Endothelial cell of umbilical vein (primary cell): ENCODE measurements around the gene FLT3LG. TPM values are rescaled to one million over a fixed set of nuclear protein-coding genes. Genes with fewer than 3 reads are reported as not detected.

Experiments used
- BruUV-seq: library from RNA; stranded (reverse); fragments of 400-500 nt; replicated peaks from 2 replicates; lab custom pipeline; 2021; lab: Mats Ljungman, UMichigan
- CTCF ChIA-PET: fragments of 300-600, 350-600 bp; sonication (Branson Sonifier 250); formaldehyde crosslinking; loops from one replicate; lab custom pipeline; 2021; ENCODE audit warnings: antibody characterized with exemption, inconsistent platforms; lab: Charles Lee
- POLR2A ChIA-PET: fragments of 300-600, 350-600 bp; sonication (Branson Sonifier 250); formaldehyde crosslinking; loops from one replicate; lab custom pipeline; 2021; ENCODE audit warnings: antibody characterized with exemption, inconsistent platforms; lab: Charles Lee
- DNase-seq: peaks from one replicate; pipeline ENCODE4 v3.0.0-alpha.2; 2011; ENCODE audit warnings: low read depth, low spot score
- FAIRE-seq: peaks from 2 replicates; lab custom pipeline; 2011; peaks lifted over from hg19 to GRCh38; lab: Jason Lieb, UNC
- H2AFZ ChIP-seq: 2 replicates; pipeline ENCODE4 v1.6.0; 2012; ENCODE audit warnings: low read depth, low read length, control low read depth, inconsistent platforms
- H3K27ac ChIP-seq: 2 replicates; pipeline ENCODE4 v1.5.1; 2011; ENCODE audit warnings: low read depth, mild to moderate bottlenecking, control low read depth, low read length, moderate library complexity; ENCODE audit not compliant: insufficient read depth
- H3K27me3 ChIP-seq, 2 experiments: 2 replicates each; pipeline versions ENCODE4 v1.6.0 to v1.6.1; 2011; ENCODE audit warnings: low read length in 2 of 2, mixed read lengths in 1 of 2; ENCODE audit not compliant: control insufficient read depth in 2 of 2, insufficient read depth in 2 of 2
- H3K36me3 ChIP-seq, 2 experiments: 2 replicates in 1 of 2; 3 replicates in 1 of 2; pipeline ENCODE4 v1.5.1; 2011; ENCODE audit warnings: low read length in 2 of 2, mild to moderate bottlenecking in 1 of 2, moderate library complexity in 1 of 2; ENCODE audit not compliant: control insufficient read depth in 2 of 2, insufficient read depth in 2 of 2; ENCODE audit errors: extremely low read depth in 1 of 2
- H3K4me1 ChIP-seq: 3 replicates; pipeline ENCODE4 v1.5.1; 2011; ENCODE audit warnings: mild to moderate bottlenecking, low read length; ENCODE audit not compliant: control insufficient read depth, insufficient read depth; ENCODE audit errors: extremely low read depth
- H3K4me2 ChIP-seq: 2 replicates; pipeline ENCODE4 v1.6.1; 2011; ENCODE audit warnings: low read length, control low read depth, mixed read lengths; ENCODE audit not compliant: insufficient read depth
- H3K4me3 ChIP-seq, 3 experiments: fragments of 200-600 bp in 1 of 3; sonication (generic), shearing (Covaris generic) in 1 of 3; replicated peaks in 1 of 3; 2 replicates each; pipeline ENCODE4 v1.5.1; 2011 to 2016; ENCODE audit warnings: control low read depth in 3 of 3, low read length in 3 of 3, mild to moderate bottlenecking in 2 of 3, inconsistent platforms in 1 of 3, low read depth in 1 of 3, moderate library complexity in 1 of 3; ENCODE audit not compliant: insufficient read depth in 1 of 3
- H3K79me2 ChIP-seq: 2 replicates; pipeline ENCODE4 v1.6.0; 2012; ENCODE audit warnings: low read length, inconsistent platforms; ENCODE audit not compliant: control insufficient read depth, insufficient read depth
- H3K9ac ChIP-seq: replicated peaks from 2 replicates; pipeline ENCODE3; 2011; ENCODE audit warnings: low read length, control low read depth; ENCODE audit not compliant: insufficient read depth; ENCODE audit errors: extremely low read depth
- H3K9me1 ChIP-seq: replicated peaks from 3 replicates; pipeline ENCODE4 v1.6.0; 2011; ENCODE audit warnings: mild to moderate bottlenecking, low read length; ENCODE audit not compliant: control insufficient read depth, insufficient read depth; ENCODE audit errors: extremely low read depth
- H3K9me3 ChIP-seq: replicated peaks from 2 replicates; pipeline ENCODE4 v1.5.1; 2012; ENCODE audit warnings: low read length, inconsistent platforms; ENCODE audit not compliant: control insufficient read depth, insufficient read depth
- H4K20me1 ChIP-seq: replicated peaks from 2 replicates; pipeline ENCODE3; 2011; ENCODE audit warnings: mild to moderate bottlenecking, low read length; ENCODE audit not compliant: control insufficient read depth, insufficient read depth; ENCODE audit errors: extremely low read depth
- CTCF ChIP-seq, 2 donors: IDR thresholded peaks; 1 replicate in 1 of 2; 2 replicates in 1 of 2; pipeline ENCODE4 v1.5.1; 2011; ENCODE audit warnings: low read length in 2 of 2, mild to moderate bottlenecking in 2 of 2, moderate library complexity in 2 of 2, control low read depth in 1 of 2, inconsistent platforms in 1 of 2, low read depth in 1 of 2; ENCODE audit not compliant: insufficient read depth in 1 of 2; ENCODE audit errors: extremely low read depth in 1 of 2
- JUN ChIP-seq: IDR thresholded peaks from 2 replicates; pipeline ENCODE4 v1.6.1; 2011; ENCODE audit warnings: borderline replicate concordance, low read depth; ENCODE audit not compliant: insufficient read length, insufficient read depth
- dilution Hi-C: fragments of 300-500 bp; cut with MboI; formaldehyde crosslinking; loops from one replicate; pipeline ENCODE4 v1.15.0; 2019; ENCODE audit warnings: low sequenced_read_pairs; ENCODE audit not compliant: extremely low pct_ligation_motif_present
- intact Hi-C: fragments of 100-400 bp; cut with micrococcal nuclease; formaldehyde crosslinking; loops from one replicate; pipeline ENCODE4 v1.10.0; 2022
- polyA plus RNA-seq, 4 experiments: library from polyadenylated mRNA; depleted of rRNA in 3 of 4; stranded (reverse) in 3 of 4; unstranded in 1 of 4; fragments of >200 nt; gene quantifications; 2 replicates each; pipeline versions ENCODE4 v1.2.1 to v1.2.3, GENCODE V29; 2011 to 2012; ENCODE audit warnings: missing spikeins in 1 of 4
- total RNA-seq: library from RNA; stranded (reverse); gene quantifications from 2 replicates; pipeline ENCODE4 v1.2.3, GENCODE V29; 2021

FLT3LG gene
- total and polyA plus RNA-seq, 2 donors (not counting 3 experiments of a cell fraction or from before 2014, with no cell fraction given): 5.0 to 5.7 TPM

DNA sequence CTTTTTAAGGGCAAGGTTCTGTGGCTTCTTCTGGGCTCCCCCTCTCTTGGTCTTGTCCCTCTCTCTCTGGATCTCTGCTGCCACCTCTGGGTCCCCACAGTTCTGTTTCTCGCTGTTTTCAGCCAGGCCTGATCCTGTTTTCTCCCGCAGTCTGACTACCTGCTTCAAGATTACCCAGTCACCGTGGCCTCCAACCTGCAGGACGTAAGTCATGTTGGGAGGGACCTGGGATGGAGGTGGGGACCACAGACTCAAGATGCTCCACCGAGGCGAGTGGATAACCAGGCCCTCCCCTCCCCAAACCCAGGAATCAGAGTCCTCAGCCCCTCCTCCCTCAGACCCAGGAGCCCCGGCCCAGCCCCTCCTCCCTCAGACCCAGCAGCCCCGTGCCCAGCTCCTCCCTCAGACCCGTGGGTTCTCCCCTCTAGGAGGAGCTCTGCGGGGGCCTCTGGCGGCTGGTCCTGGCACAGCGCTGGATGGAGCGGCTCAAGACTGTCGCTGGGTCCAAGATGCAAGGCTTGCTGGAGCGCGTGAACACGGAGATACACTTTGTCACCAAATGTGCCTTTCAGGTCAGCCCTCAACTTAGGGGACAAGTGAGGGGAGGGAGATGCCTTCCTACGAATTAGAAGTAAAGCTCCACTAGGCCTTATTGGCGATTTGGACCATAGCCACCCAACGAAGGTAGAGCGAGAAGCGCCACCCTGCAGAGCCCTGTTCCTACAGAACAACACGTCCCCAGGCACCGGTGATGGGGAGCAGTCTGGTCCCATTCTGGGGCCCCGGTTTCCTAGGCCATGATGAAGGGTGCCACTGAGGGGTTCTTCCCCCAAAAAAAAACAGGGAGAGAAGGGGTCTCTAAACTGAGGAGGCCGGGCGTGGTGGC, 2.2 kb downstream of the FLT3LG start:
- no peak overlapping the region for H3K27ac ChIP-seq
- DNase-seq (peak; percentile 52), FAIRE-seq (peak; percentile 75)
- no peaks in the 10 kb centered on the region for H4K20me1 ChIP-seq
- no peaks in the 10 kb centered on the region for H3K79me2 ChIP-seq
- H3K9ac ChIP-seq: no peak overlapping the region
- TF ChIP-seq CTCF (IDR thresholded peaks at IDR 0.05; ENCODE audit: extremely low read depth in 1 of 2, insufficient read depth in 1 of 2, low read depth in 1 of 2, low read length in 2 of 2) (peak; percentile 57 to 77), JUN (no peak)
- POLR2A ChIA-PET: interaction anchor here (1.4 kb wide), 1 partner anchor 13 kb away, joined by 4 read pairs; no protein-coding TSS in a partner anchor
- intact Hi-C loops: loop anchor here (1.0 to 2.0 kb wide), 2 partner anchors 23 to 36 kb away; partner anchors contain the start of genes ALDH16A1 and FCGRT
- H3K9me1 ChIP-seq: no peaks in the 10 kb centered on the region
- no peaks in the 10 kb centered on the region for H3K27me3 ChIP-seq
- no peaks in the 10 kb centered on the region for H3K36me3 ChIP-seq
- BruUV-seq: no TSS peak
- H3K4me3 ChIP-seq: no peak overlapping the region
- dilution Hi-C loops: no loop called here
- H2AFZ ChIP-seq: no peak overlapping the region
- peaks cover 9% of the 10 kb centered on the region for H3K4me1 ChIP-seq
- CTCF ChIA-PET: interaction anchor here (0.6 to 2.2 kb wide), 13 partner anchors 10 to 113 kb away, joined by 3 to 13 read pairs (median 4); partner anchors contain the start of genes ALDH16A1, DKKL1, PIH1D1 and RCN3
- no peaks in the 10 kb centered on the region for H3K9me3 ChIP-seq
- H3K4me2 ChIP-seq: no peak overlapping the region
